SIG-M5 (cell line): ENCODE results near the gene APP.

Source experiments
- DNase-seq: peaks from one replicate; lab custom pipeline; 2025; lab: John Stamatoyannopoulos, UW

Gene APP

GRCh38 chr21:25903607-25904006, 267.0 kb downstream of the APP start:
- peak; percentile 66 for DNase-seq

DNA sequence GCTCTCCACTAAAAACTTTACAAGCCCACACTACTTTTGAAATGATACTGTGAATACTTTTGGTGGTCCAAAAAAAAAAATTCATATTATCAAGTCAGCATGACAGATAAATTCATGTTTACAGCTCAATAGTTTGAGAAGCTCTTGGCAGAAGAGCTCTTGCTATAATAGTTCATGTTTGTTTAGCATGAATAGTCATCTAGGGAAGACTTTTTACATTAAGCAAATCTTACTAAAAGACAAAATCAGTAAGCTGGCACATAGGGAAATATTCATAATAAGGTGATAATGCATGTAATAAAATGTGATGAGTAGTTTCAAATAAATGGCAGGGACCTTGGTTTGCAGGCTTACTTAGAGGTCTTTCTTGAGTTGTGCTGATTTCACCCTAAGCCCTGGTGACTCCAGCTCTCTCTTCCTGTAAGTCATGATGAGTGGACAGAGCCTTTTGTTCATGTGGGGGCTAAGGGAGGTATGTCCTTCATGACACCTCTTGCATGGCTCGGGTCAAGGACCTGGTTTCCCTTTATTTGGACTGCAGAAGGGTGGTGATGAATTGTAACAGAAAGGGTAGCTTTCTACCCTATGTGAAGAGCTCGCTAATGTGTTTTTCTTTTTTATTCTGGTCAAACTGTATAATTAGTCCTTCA, 269.1 kb downstream of the APP start:
- DNase-seq: no peak

DNA sequence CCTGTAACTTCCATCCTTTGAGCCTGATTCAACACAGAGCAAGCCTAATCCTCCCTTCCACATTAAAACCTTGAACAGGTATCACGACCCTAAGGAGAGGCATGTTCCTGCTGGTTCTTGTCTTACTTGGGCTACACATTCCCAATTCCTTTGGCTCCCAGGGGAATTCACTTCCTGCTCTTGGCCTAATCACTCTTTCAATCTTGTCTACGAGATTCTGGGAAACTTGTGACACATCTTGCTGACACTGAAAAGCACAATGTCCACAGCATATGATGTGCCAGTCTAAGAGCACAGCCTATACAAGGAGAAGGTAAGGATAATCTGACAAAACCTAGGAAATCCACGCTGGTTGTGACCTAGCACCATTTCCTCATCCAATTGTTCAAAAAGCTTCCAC, 271.9 kb downstream of the APP start:
- DNase-seq: no peak

DNA sequence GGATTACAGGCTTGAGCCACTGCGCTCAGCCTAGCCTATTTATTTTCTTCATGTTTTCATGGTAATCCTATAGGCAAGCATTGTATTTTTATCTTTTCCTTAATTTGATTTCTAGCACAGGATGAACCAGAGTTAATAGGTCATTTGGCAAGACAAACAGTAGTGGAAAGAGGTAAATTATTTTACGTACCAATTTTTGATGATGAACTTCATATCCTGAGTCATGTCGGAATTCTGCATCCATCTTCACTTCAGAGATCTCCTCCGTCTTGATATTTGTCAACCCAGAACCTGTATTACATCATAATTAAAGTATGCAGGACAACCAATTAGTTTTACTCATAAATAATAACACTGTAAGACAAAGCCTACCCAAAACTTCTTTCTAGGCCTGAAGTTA, 273.2 kb downstream of the APP start:
- no peak for DNase-seq

DNA sequence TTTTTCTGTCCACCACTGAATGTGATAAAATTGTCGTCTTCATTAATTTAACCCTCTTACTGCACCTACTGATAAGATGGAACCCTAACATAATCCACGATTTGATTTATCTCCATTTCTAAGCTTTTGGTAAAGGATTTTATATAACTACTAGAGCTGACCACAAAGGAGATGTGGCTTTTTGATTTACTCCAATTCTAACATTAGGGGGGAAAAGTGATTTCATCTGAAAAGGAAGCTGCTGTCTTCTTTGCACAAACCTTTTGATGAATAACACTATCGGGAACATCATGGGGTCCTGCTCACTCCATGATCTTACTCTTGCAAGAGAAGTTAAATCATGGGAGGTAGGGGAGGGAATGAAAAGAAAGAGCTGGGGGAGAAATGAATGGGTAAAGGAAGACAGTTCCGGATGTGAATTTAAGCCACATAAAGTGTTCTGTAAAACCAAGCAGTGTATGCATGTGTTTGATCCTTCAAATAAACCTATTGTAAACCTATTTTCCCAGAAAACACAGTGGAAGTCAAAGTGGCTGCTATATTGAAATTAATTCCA, 274.0 kb downstream of the APP start:
- DNase-seq: no peak

DNA sequence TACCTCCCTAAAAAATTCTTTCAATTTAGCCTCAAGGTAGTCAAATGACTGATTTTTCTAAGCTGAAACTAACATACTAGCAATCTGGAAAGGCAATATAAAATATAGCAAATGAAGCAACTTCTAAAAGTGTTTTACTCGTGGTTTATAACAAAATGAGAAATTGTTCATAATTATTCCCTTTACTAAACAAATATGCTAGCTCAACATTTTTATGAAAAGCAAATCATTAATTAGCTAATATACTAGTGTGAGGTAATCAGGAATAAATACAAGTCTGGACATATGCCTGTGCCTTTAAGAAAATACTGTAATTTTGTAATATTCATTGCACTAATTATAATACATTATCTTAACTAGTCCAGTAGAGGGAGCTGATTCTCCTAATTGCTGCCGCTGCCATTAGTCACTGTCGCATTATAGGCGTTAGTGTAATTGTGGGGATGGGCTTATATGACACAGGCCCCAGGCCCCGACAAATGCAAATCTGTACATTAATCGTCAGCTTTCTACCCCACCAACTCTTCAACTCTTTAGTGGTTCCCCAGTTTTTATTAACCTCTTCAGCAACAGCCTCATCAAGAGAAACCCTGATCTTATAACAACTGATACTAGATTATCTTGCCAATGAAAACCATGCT, 274.9 kb downstream of the APP start:
- DNase-seq: no peak

- DNase-seq: no peak
Measured at GRCh38 chr21:25893191-25893590, 277.4 kb downstream of the APP start.

DNA sequence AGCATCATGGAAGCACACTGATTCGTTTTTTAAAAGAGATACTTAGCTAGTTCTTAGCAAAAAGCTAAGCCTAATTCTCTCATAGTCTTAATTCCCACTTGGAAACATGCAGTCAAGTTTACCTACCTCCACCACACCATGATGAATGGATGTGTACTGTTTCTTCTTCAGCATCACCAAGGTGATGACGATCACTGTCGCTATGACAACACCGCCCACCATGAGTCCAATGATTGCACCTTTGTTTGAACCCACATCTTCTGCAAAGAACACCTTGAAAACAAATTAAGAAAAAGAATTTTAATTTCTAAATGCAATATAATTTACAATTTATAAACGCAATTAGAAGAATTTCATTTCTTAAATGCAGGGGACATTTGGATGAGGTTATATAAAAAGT, 279.0 kb downstream of the APP start:
- no peak for DNase-seq

GRCh38 chr21:25890001-25890400, 280.6 kb downstream of the APP start:
- no peak for DNase-seq

- no peak for DNase-seq
Measured at GRCh38 chr21:25888711-25889110, 281.9 kb downstream of the APP start.

- no peak for DNase-seq
Measured at GRCh38 chr21:25887646-25888306, 282.8 kb downstream of the APP start.

- no peak for DNase-seq
Measured at GRCh38 chr21:25887166-25887565, 283.4 kb downstream of the APP start.

GRCh38 chr21:25885880-25886279, 284.7 kb downstream of the APP start:
- no peak for DNase-seq

- DNase-seq: no peak
Measured at GRCh38 chr21:25885405-25885804, 285.2 kb downstream of the APP start.

GRCh38 chr21:25884311-25884710, 286.3 kb downstream of the APP start:
- DNase-seq: no peak

GRCh38 chr21:25881524-25882376, 288.8 kb downstream of the APP start:
- no peak for DNase-seq

GRCh38 chr21:25879203-25879602, 291.4 kb downstream of the APP start:
- DNase-seq: no peak

GRCh38 chr21:25878344-25878743, 292.2 kb downstream of the APP start:
- DNase-seq: no peak

DNA sequence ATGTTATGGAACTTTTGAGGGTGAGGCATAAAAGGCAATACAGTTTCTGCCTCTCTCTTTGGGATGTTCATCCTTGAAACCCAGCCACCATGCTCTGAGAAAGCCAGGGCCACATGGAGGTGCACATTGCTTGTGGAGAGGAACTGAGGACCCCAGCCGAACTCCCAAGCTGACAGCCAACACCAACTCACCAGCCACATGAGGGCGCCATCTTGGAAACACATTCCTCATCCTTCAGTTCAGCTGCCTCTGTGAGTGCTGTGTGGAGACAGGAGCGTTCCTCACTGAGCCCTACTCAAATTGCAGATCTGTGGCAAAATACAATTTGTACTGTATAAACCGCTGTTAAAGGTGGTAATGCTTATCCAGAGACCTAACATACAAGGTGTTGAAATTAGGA, 298.3 kb downstream of the APP start:
- DNase-seq: no peak

GRCh38 chr21:25871566-25871965, 299.0 kb downstream of the APP start:
- no peak for DNase-seq

DNA sequence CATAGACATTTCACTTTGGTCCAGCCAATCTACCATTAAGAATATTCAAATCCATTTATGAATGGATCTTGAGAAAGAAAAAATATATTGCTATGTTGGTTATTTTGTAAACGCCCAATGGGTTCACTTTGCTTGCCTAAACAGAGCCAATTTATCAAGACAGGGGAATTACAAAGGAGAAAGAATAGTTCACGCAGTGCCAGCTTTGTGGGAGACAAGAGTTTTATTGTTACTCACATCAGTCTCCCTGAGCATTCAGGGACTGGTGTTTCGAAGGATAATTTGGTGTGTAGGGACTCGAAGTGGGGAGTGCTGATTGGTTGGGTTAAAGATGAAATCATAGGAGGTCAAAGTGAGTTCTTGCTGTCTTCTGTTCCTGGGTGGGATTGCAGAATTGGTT, 300.5 kb downstream of the APP start:
- DNase-seq: no peak

DNA sequence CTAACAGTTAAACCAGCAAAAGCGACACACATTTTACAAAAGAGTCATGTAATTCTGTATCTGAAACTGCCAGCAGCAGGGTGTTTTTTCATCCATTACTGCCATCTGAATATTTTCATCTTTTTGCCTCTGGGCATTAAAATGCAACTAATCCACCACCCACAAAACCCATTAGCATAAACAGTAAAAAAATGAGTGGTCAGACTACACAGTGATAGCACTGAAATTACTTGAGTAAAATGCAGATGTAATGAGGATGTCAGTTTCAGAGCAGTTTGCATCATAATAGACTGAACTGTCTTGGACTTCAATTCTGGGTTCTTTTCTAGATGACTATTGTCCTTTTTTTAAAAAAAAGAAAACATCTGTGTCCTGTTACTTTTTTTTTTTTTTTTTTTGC, 303.5 kb downstream of the APP start:
- no peak for DNase-seq
